ENCODE results near the gene INSYN2A. TPM values are rescaled to one million over a fixed set of nuclear protein-coding genes. Genes with fewer than 3 reads are reported as not detected.

Gene INSYN2A, protein sequence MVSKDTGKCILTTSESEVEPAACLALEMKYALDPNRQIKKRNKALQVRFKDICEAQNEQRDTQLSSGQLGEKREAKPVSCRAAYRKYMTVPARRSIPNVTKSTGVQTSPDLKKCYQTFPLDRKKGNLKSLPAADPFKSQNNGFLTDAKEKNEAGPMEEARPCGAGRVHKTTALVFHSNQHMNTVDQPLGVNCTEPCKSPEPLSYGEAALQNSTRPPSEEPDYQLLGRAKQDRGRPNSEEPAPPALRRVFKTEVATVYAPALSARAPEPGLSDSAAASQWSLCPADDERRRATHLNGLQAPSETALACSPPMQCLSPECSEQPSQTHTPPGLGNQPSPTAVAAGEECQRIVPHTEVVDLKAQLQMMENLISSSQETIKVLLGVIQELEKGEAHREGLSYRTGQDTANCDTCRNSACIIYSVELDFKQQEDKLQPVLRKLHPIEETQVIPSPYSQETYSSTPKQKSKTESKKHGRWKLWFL
- total RNA-seq (2012; rRNA removed) = 0.66 and 1.5 TPM in 2 replicates

DNA sequence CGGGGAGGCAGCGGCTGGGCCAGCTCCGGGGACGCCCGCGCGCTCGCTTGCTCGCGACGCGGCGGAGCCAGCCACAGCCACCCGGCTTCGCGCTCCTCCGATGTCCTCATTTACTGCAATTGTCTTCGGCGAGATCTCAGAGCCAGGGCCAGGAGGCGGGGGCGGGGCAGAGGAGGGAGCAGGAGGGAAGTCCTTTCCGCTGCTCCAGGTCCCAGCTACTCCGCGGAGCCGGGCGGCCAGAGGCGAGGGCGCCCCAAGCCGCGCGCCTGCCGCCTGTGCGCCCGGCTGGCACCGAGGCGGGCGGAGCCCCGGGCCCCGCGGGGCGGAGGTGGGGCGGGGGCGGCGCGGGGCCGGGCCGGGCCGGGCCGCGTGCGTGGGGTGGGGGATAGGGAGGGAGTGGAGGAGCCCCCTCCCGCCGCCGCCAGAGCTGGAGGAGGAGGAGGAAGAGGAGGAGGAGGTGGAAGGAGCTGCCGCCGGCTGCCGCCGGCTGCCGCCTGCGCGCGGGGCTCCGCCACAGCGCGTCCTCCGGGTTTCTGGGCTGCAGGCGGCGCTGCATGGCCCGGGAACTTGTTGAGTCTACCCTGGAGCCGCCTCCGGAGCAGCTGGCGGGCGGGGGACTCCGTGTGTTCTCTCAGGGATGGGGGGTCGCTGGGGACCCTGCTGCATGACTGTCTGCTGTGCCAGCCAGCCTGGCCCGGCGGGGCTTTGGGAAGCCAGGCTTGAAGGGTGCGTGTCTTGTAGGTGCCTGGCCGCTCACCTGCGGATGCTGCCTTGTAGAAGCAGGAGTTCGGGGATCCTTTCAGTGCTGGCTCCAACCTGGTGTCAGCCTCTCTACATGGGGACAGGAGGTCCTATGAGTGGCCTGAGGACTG lies at the start of gene INSYN2A:
Gene INSYN2A (minus strand): TSS at position 310 of the 872 bp plus-strand sequence. CDS start 20,196 bp downstream, outside the sequence.
- Histone ChIP-seq H3K4me3 (ENCODE audit: low read length) (peak within 1 kb of the TSS; percentile 72), H3K9ac (ENCODE audit: low read depth, low read length) (peak within 1 kb of the TSS; percentile 62)

DNA sequence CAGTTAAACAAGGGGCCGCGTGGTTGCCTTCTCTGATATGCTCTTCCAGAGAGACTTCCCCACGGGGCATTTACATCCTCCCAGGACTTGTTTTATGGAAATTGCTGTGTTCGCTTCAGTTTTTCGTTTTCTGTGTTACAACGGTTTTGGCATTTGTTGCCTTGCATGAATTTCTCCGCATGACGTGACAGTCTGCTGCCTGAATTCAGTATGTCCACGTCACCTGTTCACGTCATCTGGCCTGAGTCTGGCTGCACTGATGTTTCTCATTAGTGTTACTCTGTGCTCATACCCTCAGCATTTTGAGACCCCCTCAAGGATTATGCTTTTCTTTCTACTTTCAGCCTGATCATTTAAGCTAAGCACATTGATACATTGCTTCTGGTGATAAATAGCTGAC lies 49.1 kb upstream of the INSYN2A start:
- Histone ChIP-seq H3K9me3 (replicated peaks; ENCODE audit: low read length) (no peaks in the 10 kb centered on the region), H3K4me2 (ENCODE audit: low read length) (no peak overlapping the region), H3K4me3 (ENCODE audit: low read length) (no peak overlapping the region), H3K4me1 (ENCODE audit: control insufficient read depth, insufficient read depth, low read length) (no peaks in the 10 kb centered on the region), H3K36me3 (ENCODE audit: insufficient read depth, low read length) (peaks cover 13% of the 10 kb centered on the region), H3K9ac (ENCODE audit: low read depth, low read length) (no peak overlapping the region), H3K27me3 (ENCODE audit: control insufficient read depth, insufficient read depth, low read length) (no peaks in the 10 kb centered on the region)

More for the DNA sequence above, at the start of gene INSYN2A:
- no peaks in the 10 kb centered on the region for H3K9me3 ChIP-seq (replicated peaks; ENCODE audit: low read length)
- H3K4me1 ChIP-seq (ENCODE audit: control insufficient read depth, insufficient read depth, low read length) = peaks cover 18% of the 10 kb centered on the region
- H3K27me3 ChIP-seq (ENCODE audit: control insufficient read depth, insufficient read depth, low read length) = no peaks in the 10 kb centered on the region
- H3K36me3 ChIP-seq (ENCODE audit: insufficient read depth, low read length) = no peaks in the 10 kb centered on the region
- peak within 1 kb of the TSS; percentile 96 for H3K4me2 ChIP-seq (ENCODE audit: low read length)

DNA sequence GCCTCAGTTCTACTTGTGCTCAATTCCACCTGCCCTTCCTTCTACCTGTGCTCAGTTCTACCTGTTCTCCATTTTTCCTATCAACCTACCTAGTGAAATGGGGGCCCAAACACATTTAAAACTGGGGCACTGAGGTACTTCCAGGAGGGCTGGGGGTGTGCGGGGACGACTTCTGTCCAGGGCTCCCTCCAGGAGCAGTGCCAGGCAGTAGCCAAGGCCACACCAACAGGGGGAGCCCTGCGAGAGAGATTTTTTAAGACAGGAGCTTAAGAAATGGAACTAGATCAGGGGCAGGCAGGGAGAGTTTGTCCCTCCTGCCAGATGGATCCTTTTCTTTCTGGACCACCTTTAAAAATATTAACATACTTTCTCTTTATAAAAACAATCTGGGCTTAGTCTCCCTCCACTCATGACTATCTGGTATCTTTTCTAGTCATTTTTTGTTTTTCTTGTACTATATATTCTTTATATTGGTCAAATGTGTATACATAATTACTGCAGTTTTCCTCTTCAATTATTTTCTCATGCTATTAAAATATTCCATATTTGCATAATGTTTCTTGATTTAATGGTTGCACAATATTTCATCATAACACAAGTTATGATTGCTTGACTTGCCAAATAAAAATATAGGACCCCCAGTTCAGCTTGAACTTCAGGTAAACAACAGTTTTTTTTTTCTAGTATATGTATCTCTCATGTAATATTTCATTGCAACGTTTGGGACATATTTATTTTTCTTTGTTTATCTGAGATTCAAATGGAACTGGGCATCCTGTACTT lies 47.3 kb upstream of the INSYN2A start:
- no peaks in the 10 kb centered on the region for H3K9me3 ChIP-seq (replicated peaks; ENCODE audit: low read length)
- H3K9ac ChIP-seq (ENCODE audit: low read depth, low read length) = no peak overlapping the region
- H3K4me2 ChIP-seq (ENCODE audit: low read length) = no peak overlapping the region
- no peak overlapping the region for H3K4me3 ChIP-seq (ENCODE audit: low read length)
- H3K4me1 ChIP-seq (ENCODE audit: control insufficient read depth, insufficient read depth, low read length) = no peaks in the 10 kb centered on the region
- H3K36me3 ChIP-seq (ENCODE audit: insufficient read depth, low read length) = peaks cover 9% of the 10 kb centered on the region
- no peaks in the 10 kb centered on the region for H3K27me3 ChIP-seq (ENCODE audit: control insufficient read depth, insufficient read depth, low read length)

DNA sequence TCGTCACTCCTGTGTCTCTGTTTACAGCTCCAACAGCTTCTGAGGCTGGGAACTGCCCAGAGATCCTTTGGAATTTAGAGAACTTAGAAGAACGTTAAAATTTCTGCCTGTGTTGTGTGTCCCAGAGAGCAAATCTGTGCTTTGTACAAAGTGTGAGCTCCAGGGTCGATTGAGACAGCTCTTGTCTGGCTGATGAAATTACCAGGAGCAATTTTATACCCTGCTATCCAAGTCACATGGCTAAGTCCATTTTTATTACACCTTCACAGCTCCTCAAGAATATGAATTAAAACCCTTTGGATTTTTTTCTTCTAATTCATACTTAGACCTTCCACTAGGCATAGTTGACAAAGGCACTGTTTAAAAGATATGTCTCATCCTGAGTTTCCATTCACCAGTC lies 46.5 kb upstream of the INSYN2A start:
- H3K4me3 ChIP-seq (ENCODE audit: low read length) = no peak overlapping the region
- no peaks in the 10 kb centered on the region for H3K4me1 ChIP-seq (ENCODE audit: control insufficient read depth, insufficient read depth, low read length)
- peaks cover 2% of the 10 kb centered on the region for H3K36me3 ChIP-seq (ENCODE audit: insufficient read depth, low read length)
- no peaks in the 10 kb centered on the region for H3K27me3 ChIP-seq (ENCODE audit: control insufficient read depth, insufficient read depth, low read length)
- H3K9ac ChIP-seq (ENCODE audit: low read depth, low read length) = no peak overlapping the region
- H3K9me3 ChIP-seq (replicated peaks; ENCODE audit: low read length) = no peaks in the 10 kb centered on the region
- no peak overlapping the region for H3K4me2 ChIP-seq (ENCODE audit: low read length)

DNA sequence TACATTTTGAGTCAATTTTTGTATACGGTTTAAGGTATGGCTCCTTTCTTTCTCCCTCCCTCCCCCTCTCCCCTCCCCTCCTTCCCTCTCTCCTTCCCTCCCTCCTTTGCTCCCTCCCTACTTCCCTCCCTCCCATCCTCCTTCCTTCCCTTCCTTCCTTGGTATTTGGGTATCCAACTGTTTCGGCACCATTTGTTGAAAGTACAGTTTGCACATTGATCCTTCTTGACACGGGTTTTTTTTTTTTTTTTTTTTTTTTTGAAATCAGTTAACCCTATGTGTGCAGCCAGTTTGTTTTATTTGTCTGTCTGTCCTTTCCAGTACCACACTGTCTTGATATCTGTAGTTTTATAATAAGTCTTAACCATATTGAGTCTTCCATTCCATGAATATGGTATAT lies 39.9 kb upstream of the INSYN2A start:
- Histone ChIP-seq H3K9me3 (replicated peaks; ENCODE audit: low read length) (no peaks in the 10 kb centered on the region), H3K9ac (ENCODE audit: low read depth, low read length) (no peak overlapping the region), H3K4me2 (ENCODE audit: low read length) (no peak overlapping the region), H3K4me1 (ENCODE audit: control insufficient read depth, insufficient read depth, low read length) (no peaks in the 10 kb centered on the region), H3K4me3 (ENCODE audit: low read length) (no peak overlapping the region), H3K27me3 (ENCODE audit: control insufficient read depth, insufficient read depth, low read length) (no peaks in the 10 kb centered on the region), H3K36me3 (ENCODE audit: insufficient read depth, low read length) (no peaks in the 10 kb centered on the region)

DNA sequence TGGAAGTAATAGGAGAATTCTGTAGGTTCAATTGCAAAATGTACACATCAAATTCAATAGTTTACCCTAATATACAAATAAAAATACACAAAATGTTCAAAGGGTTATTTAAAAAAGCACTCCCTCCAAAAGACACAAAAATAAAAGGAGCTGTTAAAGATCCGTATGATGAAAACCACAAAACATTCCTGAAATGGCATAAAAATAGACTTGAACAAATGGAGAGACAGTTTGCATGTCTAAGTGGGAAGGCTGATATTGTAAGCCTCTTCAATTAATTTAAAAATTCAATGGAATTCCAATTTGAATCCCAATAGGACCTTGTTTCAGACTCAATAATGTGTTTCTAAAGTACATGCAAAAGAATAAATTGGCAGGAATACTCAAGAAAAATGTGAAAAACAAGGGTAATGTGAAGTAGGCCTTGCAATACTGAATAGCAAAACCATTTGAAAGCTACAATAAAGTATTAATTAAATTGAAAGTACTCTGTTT lies 38.0 kb upstream of the INSYN2A start:
- no peaks in the 10 kb centered on the region for H3K27me3 ChIP-seq (ENCODE audit: control insufficient read depth, insufficient read depth, low read length)
- H3K9ac ChIP-seq (ENCODE audit: low read depth, low read length) = no peak overlapping the region
- H3K36me3 ChIP-seq (ENCODE audit: insufficient read depth, low read length) = no peaks in the 10 kb centered on the region
- H3K4me2 ChIP-seq (ENCODE audit: low read length) = no peak overlapping the region
- no peaks in the 10 kb centered on the region for H3K4me1 ChIP-seq (ENCODE audit: control insufficient read depth, insufficient read depth, low read length)
- no peaks in the 10 kb centered on the region for H3K9me3 ChIP-seq (replicated peaks; ENCODE audit: low read length)
- no peak overlapping the region for H3K4me3 ChIP-seq (ENCODE audit: low read length)

DNA sequence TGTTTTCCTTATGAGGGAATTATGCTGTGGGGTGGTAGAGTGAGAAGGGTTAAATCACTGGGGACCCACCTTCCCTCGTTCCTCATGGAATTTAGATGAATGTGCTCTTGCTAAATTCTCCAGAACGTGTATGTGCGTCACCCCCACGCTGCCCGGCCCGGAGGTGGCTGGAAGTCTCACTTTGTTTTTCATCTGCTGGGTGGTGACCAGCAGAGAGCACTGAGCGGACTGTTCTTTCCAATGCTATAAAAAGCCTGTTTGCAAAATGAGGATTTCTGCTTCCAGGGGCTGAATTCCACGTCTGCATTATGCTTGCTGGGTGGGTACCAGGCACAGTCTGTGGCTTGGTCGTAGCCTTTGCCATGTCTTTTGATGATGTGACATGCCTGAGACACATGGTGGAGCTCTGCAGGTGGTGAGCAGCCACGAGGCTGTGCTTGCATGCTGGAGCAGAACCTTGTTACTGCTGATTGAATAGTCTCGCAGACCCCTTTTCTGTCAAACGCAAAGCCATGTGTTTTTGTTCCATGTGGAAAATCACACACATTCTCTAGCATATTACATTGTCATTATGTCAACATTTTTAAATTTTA lies 31.9 kb upstream of the INSYN2A start:
- Histone ChIP-seq H3K9ac (ENCODE audit: low read depth, low read length) (no peak overlapping the region), H3K4me1 (ENCODE audit: control insufficient read depth, insufficient read depth, low read length) (peaks cover 10% of the 10 kb centered on the region), H3K9me3 (replicated peaks; ENCODE audit: low read length) (no peaks in the 10 kb centered on the region), H3K27me3 (ENCODE audit: control insufficient read depth, insufficient read depth, low read length) (no peaks in the 10 kb centered on the region), H3K36me3 (ENCODE audit: insufficient read depth, low read length) (no peaks in the 10 kb centered on the region), H3K4me3 (ENCODE audit: low read length) (no peak overlapping the region), H3K4me2 (ENCODE audit: low read length) (peak overlapping the region; percentile 45)

DNA sequence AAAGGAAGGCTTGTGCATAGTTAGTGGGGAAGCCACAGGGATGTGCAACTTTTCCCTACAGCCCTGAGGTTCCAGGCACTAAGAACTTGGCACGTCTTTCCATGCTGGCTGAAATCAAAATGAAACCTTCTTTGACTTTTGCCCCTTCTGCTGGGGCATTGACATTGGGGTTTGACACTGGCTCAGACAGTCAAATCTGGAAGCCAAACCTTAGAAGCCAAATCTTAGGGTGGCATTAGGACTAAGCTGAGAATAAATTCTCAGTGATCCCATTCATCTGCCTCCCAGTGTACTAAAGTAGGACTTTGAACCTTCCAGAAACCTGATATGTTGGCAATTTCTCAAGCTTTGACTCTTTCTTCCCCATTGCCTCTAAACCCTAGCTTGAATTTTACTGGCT lies 31.3 kb upstream of the INSYN2A start:
- Histone ChIP-seq H3K9ac (ENCODE audit: low read depth, low read length) (no peak overlapping the region), H3K27me3 (ENCODE audit: control insufficient read depth, insufficient read depth, low read length) (no peaks in the 10 kb centered on the region), H3K4me1 (ENCODE audit: control insufficient read depth, insufficient read depth, low read length) (peaks cover 10% of the 10 kb centered on the region)

DNA sequence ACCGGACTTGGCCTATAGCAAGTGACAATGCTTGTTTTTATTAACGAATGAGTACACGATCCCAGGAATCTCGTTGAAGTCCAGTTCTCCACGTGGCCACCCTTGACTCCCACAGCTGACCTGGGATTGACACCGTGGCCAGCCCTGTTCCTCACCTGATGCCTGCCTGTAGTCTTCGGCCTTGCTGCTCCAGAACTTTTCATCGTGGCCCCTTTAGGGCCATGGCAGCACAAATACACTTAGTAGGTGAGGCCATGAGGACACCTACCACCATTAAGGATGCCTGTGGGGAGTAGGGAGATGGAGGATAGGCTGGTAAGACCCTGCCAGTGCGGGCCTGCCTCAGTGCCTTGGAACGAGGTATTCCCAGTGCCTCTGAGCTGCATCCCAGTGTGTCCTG lies 30.6 kb upstream of the INSYN2A start:
- no peaks in the 10 kb centered on the region for H3K36me3 ChIP-seq (ENCODE audit: insufficient read depth, low read length)
- H3K4me3 ChIP-seq (ENCODE audit: low read length) = no peak overlapping the region
- H3K9me3 ChIP-seq (replicated peaks; ENCODE audit: low read length) = no peaks in the 10 kb centered on the region
- no peak overlapping the region for H3K9ac ChIP-seq (ENCODE audit: low read depth, low read length)
- H3K4me1 ChIP-seq (ENCODE audit: control insufficient read depth, insufficient read depth, low read length) = peaks cover 10% of the 10 kb centered on the region
- H3K4me2 ChIP-seq (ENCODE audit: low read length) = no peak overlapping the region
- H3K27me3 ChIP-seq (ENCODE audit: control insufficient read depth, insufficient read depth, low read length) = no peaks in the 10 kb centered on the region

More for the DNA sequence above, 31.3 kb upstream of the INSYN2A start:
- Histone ChIP-seq H3K9me3 (replicated peaks; ENCODE audit: low read length) (no peaks in the 10 kb centered on the region), H3K4me2 (ENCODE audit: low read length) (no peak overlapping the region), H3K4me3 (ENCODE audit: low read length) (no peak overlapping the region), H3K36me3 (ENCODE audit: insufficient read depth, low read length) (no peaks in the 10 kb centered on the region)

DNA sequence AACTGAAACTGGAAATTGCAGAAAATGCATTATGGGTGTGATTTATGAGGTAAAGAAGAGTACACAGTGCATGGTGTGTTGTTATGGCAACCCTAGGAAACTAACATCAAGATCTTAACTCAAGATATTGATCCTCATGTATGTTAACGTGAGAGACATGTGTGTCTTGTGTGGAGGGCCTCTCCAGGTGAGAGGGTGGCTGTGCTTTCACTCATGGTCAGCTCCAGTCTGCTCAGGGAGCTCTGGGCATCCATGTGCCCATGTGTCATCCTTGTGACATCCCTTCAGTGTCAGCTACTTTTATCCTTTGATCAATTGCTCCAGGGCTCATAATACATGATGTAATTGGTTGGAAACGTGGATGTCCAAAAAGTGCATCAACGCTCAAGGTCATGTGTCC lies 24.9 kb upstream of the INSYN2A start:
- Histone ChIP-seq H3K4me3 (ENCODE audit: low read length) (no peak overlapping the region), H3K9me3 (replicated peaks; ENCODE audit: low read length) (no peaks in the 10 kb centered on the region), H3K4me1 (ENCODE audit: control insufficient read depth, insufficient read depth, low read length) (peaks cover 10% of the 10 kb centered on the region), H3K27me3 (ENCODE audit: control insufficient read depth, insufficient read depth, low read length) (no peaks in the 10 kb centered on the region), H3K4me2 (ENCODE audit: low read length) (no peak overlapping the region), H3K36me3 (ENCODE audit: insufficient read depth, low read length) (no peaks in the 10 kb centered on the region), H3K9ac (ENCODE audit: low read depth, low read length) (no peak overlapping the region)
